Activated CD8-positive, alpha-beta T cell treated with anti-CD3 and anti-CD28 coated beads for 36 hours (primary cell): ENCODE measurements around the gene UQCC5. TPM values are rescaled to one million over a fixed set of nuclear protein-coding genes. Genes with fewer than 3 reads are reported as not detected.

Experiments used
- ATAC-seq: fragments of 200-7000 bp; cut with Tn5 transposase; one replicate; pipeline ENCODE4 v1.10.0; 2021; ENCODE audit warnings: mild to moderate bottlenecking, moderate library complexity
- CTCF ChIA-PET: fragments of 350-600 bp; sonication (Branson Sonifier 250); formaldehyde crosslinking; loops from one replicate; lab custom pipeline; 2021; ENCODE audit warnings: antibody characterized with exemption; lab: Charles Lee
- POLR2A ChIA-PET: fragments of 350-600 bp; sonication (Branson Sonifier 250); formaldehyde crosslinking; loops from one replicate; lab custom pipeline; 2021; ENCODE audit warnings: antibody characterized with exemption; lab: Charles Lee
- DNase-seq: peaks from one replicate; pipeline ENCODE4 v3.0.0-alpha.2; 2020
- H3K27ac Mint-ChIP-seq: one replicate; pipeline ENCODE4 v1.8.0; 2021; ENCODE audit warnings: mild to moderate bottlenecking, mixed read lengths
- H3K27me3 Mint-ChIP-seq: one replicate; pipeline ENCODE4 v1.8.0; 2021; ENCODE audit warnings: mixed read lengths
- H3K36me3 Mint-ChIP-seq: one replicate; pipeline ENCODE4 v1.8.0; 2021; ENCODE audit warnings: low read depth, mixed read lengths
- H3K4me1 Mint-ChIP-seq: one replicate; pipeline ENCODE4 v1.8.0; 2021; ENCODE audit warnings: low read depth, mixed read lengths
- H3K4me3 Mint-ChIP-seq: one replicate; pipeline ENCODE4 v1.8.0; 2021; ENCODE audit warnings: mild to moderate bottlenecking, moderate library complexity, mixed read lengths
- H3K9me3 Mint-ChIP-seq: one replicate; pipeline ENCODE4 v1.8.0; 2021; ENCODE audit warnings: mixed read lengths
- intact Hi-C: fragments of 100-400 bp; cut with micrococcal nuclease; formaldehyde crosslinking; loops from one replicate; pipeline ENCODE4 v1.10.0; 2022
- total RNA-seq, 2 experiments: library from RNA; stranded (reverse); gene quantifications; one replicate each; pipeline ENCODE4 v1.2.3, GENCODE V29; 2021
- TF ChIP-seq, protein P1 (sequence below): fragments of 200-600 bp; IDR thresholded peaks from one replicate; pipeline ENCODE4 v1.8.0; 2022; ENCODE audit warnings: antibody characterized with exemption, mild to moderate bottlenecking

Gene UQCC5
- total RNA-seq, 2 experiments from 2014 or later, result 14.0 to 20.5 TPM

DNA sequence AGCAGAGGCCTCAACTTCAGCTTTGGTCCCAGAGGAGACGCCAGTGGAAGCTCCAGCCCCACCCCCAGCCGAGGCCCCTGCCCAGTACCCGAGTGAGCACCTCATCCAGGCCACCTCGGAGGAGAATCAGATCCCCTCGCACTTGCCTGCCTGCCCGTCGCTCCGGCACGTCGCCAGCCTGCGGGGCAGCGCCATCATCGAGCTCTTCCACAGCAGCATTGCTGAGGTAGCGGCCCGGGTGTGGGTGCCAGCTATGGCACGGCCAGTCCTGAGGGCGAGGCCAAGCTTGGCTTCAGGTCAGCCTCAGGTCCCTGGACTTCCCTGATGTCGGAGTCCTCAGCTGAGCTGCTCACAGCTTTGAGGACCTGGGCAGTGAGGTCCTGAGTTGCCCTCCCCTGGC is 47.0 kb upstream of the UQCC5 start:
- no peak overlapping the region for H3K4me3 Mint-ChIP-seq
- H3K36me3 Mint-ChIP-seq, result peaks cover 14% of the 10 kb centered on the region
- TF ChIP-seq, protein P1, sequence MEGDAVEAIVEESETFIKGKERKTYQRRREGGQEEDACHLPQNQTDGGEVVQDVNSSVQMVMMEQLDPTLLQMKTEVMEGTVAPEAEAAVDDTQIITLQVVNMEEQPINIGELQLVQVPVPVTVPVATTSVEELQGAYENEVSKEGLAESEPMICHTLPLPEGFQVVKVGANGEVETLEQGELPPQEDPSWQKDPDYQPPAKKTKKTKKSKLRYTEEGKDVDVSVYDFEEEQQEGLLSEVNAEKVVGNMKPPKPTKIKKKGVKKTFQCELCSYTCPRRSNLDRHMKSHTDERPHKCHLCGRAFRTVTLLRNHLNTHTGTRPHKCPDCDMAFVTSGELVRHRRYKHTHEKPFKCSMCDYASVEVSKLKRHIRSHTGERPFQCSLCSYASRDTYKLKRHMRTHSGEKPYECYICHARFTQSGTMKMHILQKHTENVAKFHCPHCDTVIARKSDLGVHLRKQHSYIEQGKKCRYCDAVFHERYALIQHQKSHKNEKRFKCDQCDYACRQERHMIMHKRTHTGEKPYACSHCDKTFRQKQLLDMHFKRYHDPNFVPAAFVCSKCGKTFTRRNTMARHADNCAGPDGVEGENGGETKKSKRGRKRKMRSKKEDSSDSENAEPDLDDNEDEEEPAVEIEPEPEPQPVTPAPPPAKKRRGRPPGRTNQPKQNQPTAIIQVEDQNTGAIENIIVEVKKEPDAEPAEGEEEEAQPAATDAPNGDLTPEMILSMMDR, result no peak
- H3K27me3 Mint-ChIP-seq, result no peaks in the 10 kb centered on the region
- no peaks in the 10 kb centered on the region for H3K4me1 Mint-ChIP-seq
- POLR2A ChIA-PET, result interaction anchor here (0.6 to 1.7 kb wide), 5 partner anchors 10 to 202 kb away, joined by 3 to 4 read pairs (median 3); partner anchors contain the start of gene GLYCTK
- ATAC-seq, result no peak
- intact Hi-C loops, result no loop called here
- H3K27ac Mint-ChIP-seq, result no peak overlapping the region
- H3K9me3 Mint-ChIP-seq, result no peaks in the 10 kb centered on the region
- CTCF ChIA-PET, result interaction anchor here (0.6 to 0.8 kb wide), 2 partner anchors 16 to 256 kb away, joined by 3 read pairs; no protein-coding TSS in a partner anchor
- DNase-seq, result no peak

DNA sequence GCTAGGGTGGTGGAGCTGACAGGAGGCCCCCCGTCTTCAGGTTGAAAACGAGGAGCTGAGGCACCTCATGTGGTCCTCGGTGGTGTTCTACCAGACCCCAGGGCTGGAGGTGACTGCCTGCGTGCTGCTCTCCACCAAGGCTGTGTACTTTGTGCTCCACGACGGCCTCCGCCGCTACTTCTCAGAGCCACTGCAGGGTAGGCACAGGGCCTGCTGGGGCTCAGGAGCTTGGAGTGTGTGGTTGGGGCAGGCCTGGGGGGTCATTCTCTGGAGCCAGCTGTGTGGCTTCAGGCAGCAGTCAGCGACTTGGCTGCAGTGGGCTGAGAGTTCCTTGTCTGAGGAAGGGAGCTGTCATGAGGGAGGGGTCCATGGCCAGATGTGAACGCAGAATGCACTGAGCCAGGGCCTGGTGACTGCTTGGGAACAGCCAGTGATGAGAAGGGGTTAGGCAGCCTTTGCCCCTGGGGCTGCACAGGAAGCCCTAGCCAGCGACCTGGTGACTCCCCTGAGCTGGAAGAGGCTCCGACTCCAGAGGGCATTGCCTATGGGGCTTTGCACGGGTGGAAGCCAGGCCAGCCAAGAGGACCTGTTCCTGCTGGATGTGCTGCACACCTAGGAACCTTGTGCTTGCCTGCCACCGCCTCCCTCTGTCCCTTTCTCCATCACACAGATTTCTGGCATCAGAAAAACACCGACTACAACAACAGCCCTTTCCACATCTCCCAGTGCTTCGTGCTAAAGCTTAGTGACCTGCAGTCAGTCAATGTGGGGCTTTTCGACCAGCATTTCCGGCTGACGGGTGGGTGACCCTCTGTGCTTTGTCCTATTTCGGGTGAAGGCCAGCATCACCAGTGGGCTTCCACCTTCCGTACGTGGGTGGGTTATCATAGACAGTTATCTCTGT is 46.1 kb upstream of the UQCC5 start:
- TF ChIP-seq, protein P1, result no peak
- CTCF ChIA-PET, result interaction anchor here (0.8 to 1.2 kb wide), 3 partner anchors 8 to 44 kb away, joined by 3 read pairs; no protein-coding TSS in a partner anchor
- intact Hi-C loops, result no loop called here
- ATAC-seq (no peak), DNase-seq (no peak)
- no peaks in the 10 kb centered on the region for H3K4me1 Mint-ChIP-seq
- no peaks in the 10 kb centered on the region for H3K27me3 Mint-ChIP-seq
- H3K27ac Mint-ChIP-seq, result no peak overlapping the region
- H3K9me3 Mint-ChIP-seq, result no peaks in the 10 kb centered on the region
- POLR2A ChIA-PET, result interaction anchor here (0.8 to 1.7 kb wide), 3 partner anchors 21 to 42 kb away, joined by 3 to 4 read pairs (median 3); no protein-coding TSS in a partner anchor
- H3K36me3 Mint-ChIP-seq, result peaks cover 14% of the 10 kb centered on the region
- no peak overlapping the region for H3K4me3 Mint-ChIP-seq

DNA sequence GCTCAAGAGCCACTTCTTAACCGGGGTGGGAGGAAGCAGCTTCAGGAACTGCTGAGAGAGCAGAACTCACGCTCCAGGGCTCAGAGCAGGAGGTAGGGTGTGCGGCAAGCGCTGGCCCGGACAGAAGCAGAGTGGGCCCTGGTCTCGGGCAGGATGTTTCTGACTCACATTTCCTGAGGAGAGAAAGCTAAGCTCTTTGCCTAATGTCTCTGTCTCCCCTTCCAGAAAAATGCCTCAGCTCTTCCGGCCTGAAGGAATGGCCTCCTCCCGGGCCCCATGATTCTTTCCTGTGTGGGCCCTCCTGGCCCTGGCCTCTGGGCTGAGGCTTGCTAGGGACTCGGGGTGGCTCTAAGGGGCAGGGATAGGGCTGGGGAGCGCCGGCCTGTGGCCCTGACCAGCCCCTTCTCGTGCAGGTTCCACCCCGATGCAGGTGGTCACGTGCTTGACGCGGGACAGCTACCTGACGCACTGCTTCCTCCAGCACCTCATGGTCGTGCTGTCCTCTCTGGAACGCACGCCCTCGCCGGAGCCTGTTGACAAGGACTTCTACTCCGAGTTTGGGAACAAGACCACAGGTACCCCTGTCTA is 45.4 kb upstream of the UQCC5 start:
- DNase-seq (no peak), ATAC-seq (no peak)
- Mint-ChIP-seq H3K27me3 (no peaks in the 10 kb centered on the region), H3K27ac (no peak overlapping the region), H3K4me1 (no peaks in the 10 kb centered on the region), H3K36me3 (peaks cover 14% of the 10 kb centered on the region), H3K9me3 (no peaks in the 10 kb centered on the region), H3K4me3 (no peak overlapping the region)
- TF ChIP-seq, protein P1, result no peak
- CTCF ChIA-PET, result interaction anchor here (1.2 kb wide), 2 partner anchors 8 to 45 kb away, joined by 3 read pairs; no protein-coding TSS in a partner anchor
- POLR2A ChIA-PET, result interaction anchor here (1.7 kb wide), 1 partner anchor 34 kb away, joined by 4 read pairs; no protein-coding TSS in a partner anchor
- intact Hi-C loops, result no loop called here

DNA sequence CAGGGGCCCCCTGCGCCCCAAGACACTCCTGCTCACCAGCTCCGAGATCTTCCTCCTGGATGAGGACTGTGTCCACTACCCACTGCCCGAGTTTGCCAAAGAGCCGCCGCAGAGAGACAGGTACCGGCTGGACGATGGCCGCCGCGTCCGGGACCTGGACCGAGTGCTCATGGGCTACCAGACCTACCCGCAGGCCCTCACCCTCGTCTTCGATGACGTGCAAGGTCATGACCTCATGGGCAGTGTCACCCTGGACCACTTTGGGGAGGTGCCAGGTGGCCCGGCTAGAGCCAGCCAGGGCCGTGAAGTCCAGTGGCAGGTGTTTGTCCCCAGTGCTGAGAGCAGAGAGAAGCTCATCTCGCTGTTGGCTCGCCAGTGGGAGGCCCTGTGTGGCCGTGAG is 44.3 kb upstream of the UQCC5 start:
- Mint-ChIP-seq H3K27ac (no peak overlapping the region), H3K27me3 (no peaks in the 10 kb centered on the region), H3K9me3 (no peaks in the 10 kb centered on the region), H3K36me3 (peaks cover 14% of the 10 kb centered on the region), H3K4me3 (no peak overlapping the region), H3K4me1 (no peaks in the 10 kb centered on the region)
- no peak for DNase-seq
- POLR2A ChIA-PET, result no interaction called here
- CTCF ChIA-PET, result interaction anchor here (1.2 kb wide), 1 partner anchor 9 kb away, joined by 3 read pairs; no protein-coding TSS in a partner anchor
- TF ChIP-seq, protein P1, result no peak
- ATAC-seq, result no peak
- intact Hi-C loops, result no loop called here
